Fibroblast of villous mesenchyme (primary cell): ENCODE measurements around the gene TMEM39B. TPM values are rescaled to one million over a fixed set of nuclear protein-coding genes. Genes with fewer than 3 reads are reported as not detected.
"Not testable (repeated sequence)": the region's sequence is repeated elsewhere in the genome, so short reads cannot be mapped to it uniquely, and the experiment has no call there.

Experiments
- DNase-seq: peaks from one replicate; pipeline ENCODE4 v3.0.0-alpha.2; 2010; ENCODE audit warnings: low read depth
- H3K4me3 ChIP-seq: 2 replicates; pipeline ENCODE4 v1.5.1; 2011; ENCODE audit warnings: low read depth, mild to moderate bottlenecking, low read length
- CTCF ChIP-seq: IDR thresholded peaks from 2 replicates; pipeline ENCODE4 v1.5.1; 2012; ENCODE audit warnings: low read depth, mild to moderate bottlenecking, low read length; ENCODE audit not compliant: insufficient read depth
- total RNA-seq: library from RNA; depleted of rRNA; stranded (reverse); fragments of >200 nt; gene quantifications from 2 replicates; pipeline ENCODE4 v1.2.3, GENCODE V29; 2012

TMEM39B gene
- total RNA-seq, 1 donor: 5.6 TPM

GRCh38 chr1:32052887-32053286 lies 19.9 kb upstream of the TMEM39B start:
- TF ChIP-seq CTCF: no peak
- H3K4me3 ChIP-seq: no peak overlapping the region
- DNase-seq: peak; percentile 28

- no peak for DNase-seq
- no peak for TF ChIP-seq CTCF
- no peak overlapping the region for H3K4me3 ChIP-seq
Measured at GRCh38 chr1:32055416-32055815, 17.3 kb upstream of the TMEM39B start.

GRCh38 chr1:32056598-32056997 lies 16.1 kb upstream of the TMEM39B start:
- DNase-seq: no peak
- no peak overlapping the region for H3K4me3 ChIP-seq
- TF ChIP-seq CTCF: no peak

- H3K4me3 ChIP-seq: no peak overlapping the region
- TF ChIP-seq CTCF: no peak
- DNase-seq: no peak
Measured at GRCh38 chr1:32060914-32061313, 11.8 kb upstream of the TMEM39B start.

GRCh38 chr1:32062867-32063230 lies 9.9 kb upstream of the TMEM39B start:
- no peak for TF ChIP-seq CTCF
- no peak overlapping the region for H3K4me3 ChIP-seq
- no peak for DNase-seq

- TF ChIP-seq CTCF: peak; percentile 68
- DNase-seq: peak; percentile 73
- H3K4me3 ChIP-seq: no peak overlapping the region
Measured at GRCh38 chr1:32063261-32063681, 9.5 kb upstream of the TMEM39B start.

- H3K4me3 ChIP-seq, DNase-seq: not testable (repeated sequence)
Measured at GRCh38 chr1:32065613-32066488, 6.9 kb upstream of the TMEM39B start.
